Esophagus squamous epithelium (tissue), 5 donors: ENCODE measurements around the gene AIFM1. TPM values are rescaled to one million over a fixed set of nuclear protein-coding genes. Genes with fewer than 3 reads are reported as not detected.

ENCODE experiments used
- DNase-seq: peaks from one replicate; lab custom pipeline; 2025; lab: John Stamatoyannopoulos, UW
- H3K27ac ChIP-seq, 4 donors: fragments of 200-600 bp; sonication (generic); one replicate each; pipeline ENCODE4 v1.5.1; 2016 to 2019; ENCODE audit warnings: mild to moderate bottlenecking in 1 of 4
- H3K27me3 ChIP-seq, 4 donors: fragments of 200-600 bp; sonication (generic); 1 replicate in 3 of 4; 2 replicates in 1 of 4; pipeline versions ENCODE4 v1.5.1 to v1.6.0; 2017 to 2021; ENCODE audit warnings: antibody characterized with exemption in 1 of 4
- H3K36me3 ChIP-seq, 3 donors: fragments of 200-600 bp; sonication (generic); one replicate each; pipeline ENCODE4 v1.5.1; 2016 to 2019
- H3K4me1 ChIP-seq, 3 donors: fragments of 200-600 bp; sonication (generic); one replicate each; pipeline ENCODE4 v1.5.1; 2017 to 2019
- H3K4me3 ChIP-seq, 4 donors: fragments of 200-600 bp; sonication (generic); 1 replicate in 3 of 4; 2 replicates in 1 of 4; pipeline ENCODE4 v1.5.1; 2016 to 2019; ENCODE audit warnings: mild to moderate bottlenecking in 2 of 4, moderate library complexity in 1 of 4
- H3K9me3 ChIP-seq, 3 donors: fragments of 200-600 bp; sonication (generic); one replicate each; pipeline ENCODE4 v1.5.1; 2016 to 2019
- POLR2A ChIP-seq, 4 donors: fragments of 450-650 bp; IDR thresholded peaks; one replicate each; pipeline ENCODE4 v1.6.1; 2017; ENCODE audit warnings: antibody characterized with exemption in 4 of 4, mild to moderate bottlenecking in 4 of 4, moderate library complexity in 3 of 4
- WGBS, 2 donors: methylation state at CpG; one replicate each; pipeline ENCODE4 v1.1.5; 2018; 5-methylcytosine and 5-hydroxymethylcytosine counted together
- intact Hi-C: fragments of 100-400 bp; cut with DNase I; formaldehyde crosslinking; loops from one replicate; pipeline ENCODE4 v1.15.0; 2022
- total RNA-seq, 4 donors: library from RNA; depleted of rRNA; stranded (reverse); fragments of >200 nt; gene quantifications; one replicate each; pipeline ENCODE4 v1.1.0, GENCODE V29; 2016
- TF ChIP-seq, protein P1 (sequence below), 6 experiments: fragments of 450-650 bp in 4 of 6; fragments of 200-600 bp in 2 of 6; sonication (generic) in 2 of 6; IDR thresholded peaks; one replicate each; pipeline ENCODE4 v1.5.1; 2016 to 2019; ENCODE audit warnings: antibody characterized with exemption in 6 of 6, mild to moderate bottlenecking in 4 of 6, moderate library complexity in 4 of 6
- donor health status: DM: yes; HTN: yes; CAD: no.

Gene AIFM1
- total RNA-seq, 4 donors from 2014 or later = 10.9 to 23.1 (median 17.0) TPM

GRCh38 chrX:130204647-130205046 is 39.0 kb upstream of the AIFM1 start:
- DNase-seq = no peak
- no peaks in the 10 kb centered on the region for H3K4me1 ChIP-seq
- WGBS, 2 donors = 7 to 23% methylated on average over 1 of the region's 1 CpG
- H3K4me3 ChIP-seq = no peak overlapping the region
- H3K36me3 ChIP-seq = peaks cover 0 to 24% (median 0%) of the 10 kb centered on the region in 3 donors
- H3K9me3 ChIP-seq = no peaks in the 10 kb centered on the region
- no peak overlapping the region for H3K27ac ChIP-seq
- TF ChIP-seq, protein P1, sequence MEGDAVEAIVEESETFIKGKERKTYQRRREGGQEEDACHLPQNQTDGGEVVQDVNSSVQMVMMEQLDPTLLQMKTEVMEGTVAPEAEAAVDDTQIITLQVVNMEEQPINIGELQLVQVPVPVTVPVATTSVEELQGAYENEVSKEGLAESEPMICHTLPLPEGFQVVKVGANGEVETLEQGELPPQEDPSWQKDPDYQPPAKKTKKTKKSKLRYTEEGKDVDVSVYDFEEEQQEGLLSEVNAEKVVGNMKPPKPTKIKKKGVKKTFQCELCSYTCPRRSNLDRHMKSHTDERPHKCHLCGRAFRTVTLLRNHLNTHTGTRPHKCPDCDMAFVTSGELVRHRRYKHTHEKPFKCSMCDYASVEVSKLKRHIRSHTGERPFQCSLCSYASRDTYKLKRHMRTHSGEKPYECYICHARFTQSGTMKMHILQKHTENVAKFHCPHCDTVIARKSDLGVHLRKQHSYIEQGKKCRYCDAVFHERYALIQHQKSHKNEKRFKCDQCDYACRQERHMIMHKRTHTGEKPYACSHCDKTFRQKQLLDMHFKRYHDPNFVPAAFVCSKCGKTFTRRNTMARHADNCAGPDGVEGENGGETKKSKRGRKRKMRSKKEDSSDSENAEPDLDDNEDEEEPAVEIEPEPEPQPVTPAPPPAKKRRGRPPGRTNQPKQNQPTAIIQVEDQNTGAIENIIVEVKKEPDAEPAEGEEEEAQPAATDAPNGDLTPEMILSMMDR (IDR thresholded peaks at IDR 0.05) = no peak
- TF ChIP-seq POLR2A (IDR thresholded peaks at IDR 0.05) = no peak
- H3K27me3 ChIP-seq = no peaks in the 10 kb centered on the region
- intact Hi-C loops = no loop called here

DNA sequence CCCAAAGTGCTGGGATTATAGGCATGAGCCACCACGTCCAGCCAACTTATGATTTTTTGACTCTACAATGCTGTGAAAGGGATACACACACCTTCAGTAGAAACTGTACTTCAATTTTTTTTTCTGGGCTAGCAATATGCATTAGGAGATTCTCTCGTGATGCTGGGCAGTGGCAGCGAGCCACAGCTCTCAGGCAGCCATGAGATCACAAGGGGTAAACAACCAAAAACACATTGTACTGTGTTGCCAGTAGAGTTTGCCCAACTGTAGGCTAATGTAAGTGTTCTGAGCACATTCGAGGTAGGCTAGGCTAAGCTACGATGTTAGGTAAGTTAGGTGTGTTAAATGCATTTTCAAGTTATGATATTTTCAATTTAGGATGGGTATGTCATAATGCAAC is 31.8 kb upstream of the AIFM1 start:
- 50 to 59% methylated on average over 1 to 5 of the region's 5 CpGs for WGBS, 2 donors
- no peak for DNase-seq

GRCh38 chrX:130196466-130196865 is 30.8 kb upstream of the AIFM1 start:
- intact Hi-C loops = no loop called here
- Histone ChIP-seq H3K36me3 (no peaks in the 10 kb centered on the region), H3K9me3 (no peaks in the 10 kb centered on the region), H3K27ac (no peak overlapping the region), H3K4me1 (peaks cover 0 to 3% (median 0%) of the 10 kb centered on the region in 3 donors), H3K4me3 (no peak overlapping the region), H3K27me3 (no peaks in the 10 kb centered on the region)
- DNase-seq = no peak
- 66 to 68% methylated on average over 5 to 7 of the region's 7 CpGs for WGBS, 2 donors
- no peak for TF ChIP-seq POLR2A (IDR thresholded peaks at IDR 0.05)
- TF ChIP-seq, protein P1 (IDR thresholded peaks at IDR 0.05) = no peak

More for the DNA sequence above, 31.8 kb upstream of the AIFM1 start:
- Histone ChIP-seq H3K27me3 (no peaks in the 10 kb centered on the region), H3K27ac (no peak overlapping the region), H3K36me3 (no peaks in the 10 kb centered on the region), H3K4me1 (peaks cover 0 to 1% (median 0%) of the 10 kb centered on the region in 3 donors), H3K4me3 (no peak overlapping the region), H3K9me3 (no peaks in the 10 kb centered on the region)
- TF ChIP-seq, protein P1 (IDR thresholded peaks at IDR 0.05) = no peak
- no peak for TF ChIP-seq POLR2A (IDR thresholded peaks at IDR 0.05)
- intact Hi-C loops = no loop called here

DNA sequence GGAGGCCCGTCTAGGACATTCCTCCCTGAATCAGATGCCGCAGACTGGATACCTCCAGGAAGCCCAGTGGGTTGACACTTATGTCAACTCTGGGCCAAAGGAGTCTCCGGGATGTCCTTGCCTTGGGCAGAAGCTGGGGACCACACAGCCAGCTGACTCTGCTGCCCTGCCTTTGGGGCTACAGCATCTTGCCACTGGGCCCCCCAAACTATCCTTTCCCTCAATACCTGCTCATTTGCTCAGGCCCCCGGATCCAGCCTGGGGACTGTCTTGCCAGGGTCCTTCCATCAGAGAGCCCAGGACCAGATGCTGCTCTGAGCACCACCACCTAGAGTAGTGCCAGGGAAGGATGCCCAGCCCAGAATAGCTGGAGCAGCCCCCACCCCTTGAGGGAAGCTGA is 25.2 kb upstream of the AIFM1 start:
- H3K4me3 ChIP-seq = no peak overlapping the region
- intact Hi-C loops = loop anchor here (5.0 kb wide), 1 partner anchor 108 kb away; no protein-coding TSS in a partner anchor
- peaks cover 0 to 3% (median 0%) of the 10 kb centered on the region in 3 donors for H3K4me1 ChIP-seq
- TF ChIP-seq POLR2A (IDR thresholded peaks at IDR 0.05) = no peak
- TF ChIP-seq, protein P1 (IDR thresholded peaks at IDR 0.05) = no peak
- 83% methylated on average over 1 of the region's 4 CpGs; no CpG with 5 or more reads in 1 of the 2 donors for WGBS, 2 donors
- no peak for DNase-seq
- H3K27ac ChIP-seq = no peak overlapping the region
- no peaks in the 10 kb centered on the region for H3K27me3 ChIP-seq
- no peaks in the 10 kb centered on the region for H3K9me3 ChIP-seq
- H3K36me3 ChIP-seq = no peaks in the 10 kb centered on the region

- intact Hi-C loops = no loop called here
- no peak overlapping the region for H3K4me3 ChIP-seq
- WGBS, 2 donors = 64 to 92% methylated on average over 2 to 4 of the region's 4 CpGs
Observed at GRCh38 chrX:130186651-130187050, 21.0 kb upstream of the AIFM1 start.

More at GRCh38 chrX:130186651-130187050, 21.0 kb upstream of the AIFM1 start:
- Histone ChIP-seq H3K27ac (no peak overlapping the region), H3K4me1 (no peaks in the 10 kb centered on the region), H3K27me3 (no peaks in the 10 kb centered on the region), H3K36me3 (no peaks in the 10 kb centered on the region), H3K9me3 (no peaks in the 10 kb centered on the region)
- TF ChIP-seq, protein P1 (IDR thresholded peaks at IDR 0.05) = no peak
- no peak for TF ChIP-seq POLR2A (IDR thresholded peaks at IDR 0.05)
- DNase-seq = no peak
